Fibroblast of lung (primary cell): ENCODE results near the gene PMEPA1.

Source experiments
- CTCF ChIP-seq, 2 donors: IDR thresholded peaks in 1 of 2; conservative IDR thresholded peaks in 1 of 2; 1 replicate in 1 of 2; 2 replicates in 1 of 2; pipeline ENCODE4 v1.5.1; 2011 to 2012; ENCODE audit warnings: low read length in 2 of 2, control low read depth in 1 of 2, inconsistent platforms in 1 of 2, low read depth in 1 of 2, mild to moderate bottlenecking in 1 of 2
- EZH2 ChIP-seq: IDR thresholded peaks from 2 replicates; pipeline ENCODE4 v1.5.1; 2012; ENCODE audit warnings: low read length, control low read depth, mild to moderate bottlenecking; ENCODE audit errors: missing control alignments

GRCh38 chr20:57710841-57711240, 1.0 kb upstream of the PMEPA1 start:
- TF ChIP-seq CTCF (conservative IDR thresholded peaks at IDR 0.05 in 1 of 2, IDR thresholded peaks at IDR 0.05 in 1 of 2; ENCODE audit: low read depth in 1 of 2, low read length in 2 of 2) (no peak), EZH2 (no peak)
